HepG2 (cell line): ENCODE data around the gene SLC4A8. TPM values are rescaled to one million over a fixed set of nuclear protein-coding genes. Genes with fewer than 3 reads are reported as not detected.

Experiments
- EEA1 ChIP-seq: sonication (generic); formaldehyde crosslinking; IDR thresholded peaks from 2 replicates; pipeline ENCODE4 v1.5.1; 2020; ENCODE audit warnings: mild to moderate bottlenecking, missing genetic modification reagents, borderline replicate concordance
- KDM2A ChIP-seq: sonication (generic); formaldehyde crosslinking; IDR thresholded peaks from 2 replicates; pipeline ENCODE4 v1.4.0; 2020; ENCODE audit warnings: low read depth, missing genetic modification reagents, borderline replicate concordance
- MIXL1 ChIP-seq: IDR thresholded peaks from 2 replicates; pipeline ENCODE4 v1.6.1; 2016
- NFATC3 ChIP-seq: sonication (generic); formaldehyde crosslinking; IDR thresholded peaks from 2 replicates; pipeline ENCODE4 v1.5.1; 2020; ENCODE audit warnings: mild to moderate bottlenecking, missing genetic modification reagents
- NFKBIZ ChIP-seq: IDR thresholded peaks from 2 replicates; pipeline ENCODE4 v1.6.1; 2018; ENCODE audit warnings: missing genetic modification reagents, missing compliant biosample characterization
- POGZ ChIP-seq: sonication (generic); formaldehyde crosslinking; IDR thresholded peaks from 2 replicates; pipeline ENCODE4 v1.4.0; 2020; ENCODE audit warnings: mild to moderate bottlenecking, missing genetic modification reagents
- RARG ChIP-seq: sonication (generic); formaldehyde crosslinking; IDR thresholded peaks from 2 replicates; pipeline ENCODE4 v1.4.0; 2020; ENCODE audit warnings: low read depth, mild to moderate bottlenecking, missing genetic modification reagents
- SMC3 ChIP-seq: IDR thresholded peaks from 2 replicates; pipeline ENCODE4 v1.6.1; 2011; ENCODE audit warnings: low read length, improper control_type of control experiment
- STAG1 ChIP-seq: sonication (generic); formaldehyde crosslinking; IDR thresholded peaks from 2 replicates; pipeline ENCODE4 v1.4.0; 2020; ENCODE audit warnings: missing genetic modification reagents
- XRCC5 ChIP-seq: fragments of 200-400 bp; formaldehyde crosslinking; optimal IDR thresholded peaks from 2 replicates; pipeline ENCODE3; 2017; ENCODE audit warnings: mild to moderate bottlenecking, low read length
- ZBTB21 ChIP-seq: sonication (generic); formaldehyde crosslinking; IDR thresholded peaks from 2 replicates; pipeline ENCODE4 v1.4.0; 2020; ENCODE audit warnings: missing genetic modification reagents
- ZFP36L2 ChIP-seq: sonication (generic); formaldehyde crosslinking; IDR thresholded peaks from 2 replicates; pipeline ENCODE4 v1.4.0; 2020; ENCODE audit warnings: missing genetic modification reagents
- ZNF24 ChIP-seq: fragments of 450-650 bp; IDR thresholded peaks from 2 replicates; pipeline ENCODE4 v1.6.1; 2017; ENCODE audit warnings: antibody characterized with exemption, mild to moderate bottlenecking
- ZNF543 ChIP-seq: sonication (generic); formaldehyde crosslinking; IDR thresholded peaks from 2 replicates; pipeline ENCODE4 v1.4.0; 2020; ENCODE audit warnings: mild to moderate bottlenecking, missing genetic modification reagents
- ZNF788 ChIP-seq: sonication (generic); formaldehyde crosslinking; IDR thresholded peaks from 2 replicates; pipeline ENCODE4 v1.5.0; 2020; ENCODE audit warnings: mild to moderate bottlenecking, missing genetic modification reagents, borderline replicate concordance
- ZNF879 ChIP-seq: sonication (generic); formaldehyde crosslinking; IDR thresholded peaks from 2 replicates; pipeline ENCODE4 v1.8.1; 2023; ENCODE audit warnings: missing genetic modification reagents
- polyA plus RNA-seq, 8 experiments: library from polyadenylated mRNA; depleted of rRNA in 3 of 8; stranded (reverse) in 7 of 8; unstranded in 1 of 8; fragments of >200 nt; fragmentation: Illumina TruSeq in 4 of 8; extraction: Trizol in 4 of 8; gene quantifications; 2 replicates each; pipeline versions ENCODE4 v1.2.1 to v1.2.3, GENCODE V29; 2011 to 2016; ENCODE audit warnings: low read depth in 4 of 8, missing spikeins in 1 of 8, mixed read lengths in 1 of 8; ENCODE audit not compliant: insufficient read depth in 1 of 8
- total RNA-seq, 5 experiments: library from RNA; depleted of rRNA; stranded (reverse); fragments of >200 nt; fragmentation: Illumina TruSeq; extraction: Trizol; gene quantifications; 2 replicates each; pipeline ENCODE4 v1.2.3, GENCODE V29; 2016; ENCODE audit warnings: low read depth in 1 of 5
- TF ChIP-seq, protein P1 (sequence below): sonication (generic); formaldehyde crosslinking; IDR thresholded peaks from 2 replicates; pipeline ENCODE4 v1.4.0; 2020; ENCODE audit warnings: missing genetic modification reagents, borderline replicate concordance
- TF ChIP-seq, protein P2 (sequence below): sonication (generic); formaldehyde crosslinking; IDR thresholded peaks from 2 replicates; pipeline ENCODE4 v1.5.0; 2020; ENCODE audit warnings: mild to moderate bottlenecking, missing genetic modification reagents, moderate library complexity

Gene SLC4A8
- total and polyA plus RNA-seq, 2 of the 13 experiments (the other 11 are each of a cell fraction or from before 2014, with no cell fraction given), result under 0.01 to 0.07 TPM

DNA sequence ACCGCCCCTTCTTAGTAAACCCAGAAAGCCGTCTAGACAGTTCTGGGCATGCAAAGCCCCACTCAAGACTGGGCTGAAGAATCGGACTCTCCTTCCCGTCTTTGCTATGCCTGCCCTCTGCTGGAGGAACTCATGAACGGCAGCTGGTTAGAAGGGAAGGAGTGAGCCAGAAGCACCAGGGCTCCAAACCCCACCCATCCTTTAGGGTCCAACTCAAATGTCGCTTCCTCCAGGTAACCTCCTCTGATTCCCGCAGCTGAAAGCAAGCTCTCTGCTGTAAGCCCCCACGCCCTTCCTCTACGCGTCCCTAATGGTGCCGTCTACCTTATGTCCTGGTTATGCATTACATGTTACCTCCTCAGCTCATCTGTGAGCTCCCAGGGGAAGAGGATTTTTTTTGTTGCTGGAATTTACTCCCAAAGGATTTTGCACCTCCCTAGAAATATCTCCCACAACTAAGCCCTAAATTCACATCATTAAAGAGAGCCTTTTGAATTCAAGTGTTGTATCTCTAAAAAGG is 107.4 kb downstream of the SLC4A8 start (continued):
- TF ChIP-seq ZNF24 (no peak), SMC3 (peak; percentile 87), XRCC5 (peak; percentile 62), NFATC3 (CRISPR knock-in tag) (no peak), EEA1 (CRISPR knock-in tag) (no peak), RARG (CRISPR knock-in tag) (no peak), MIXL1 (CRISPR knock-in tag) (no peak), POGZ (CRISPR knock-in tag) (no peak), KDM2A (CRISPR knock-in tag) (peak; percentile 35; the same call in 1 of the 2 replicates), NFKBIZ (CRISPR knock-in tag) (no peak), ZNF788 (CRISPR knock-in tag) (no peak), ZFP36L2 (no peak), STAG1 (CRISPR knock-in tag) (peak; percentile 83), ZNF879 (no peak), ZBTB21 (CRISPR knock-in tag) (no peak), ZNF543 (CRISPR knock-in tag) (no peak)
- TF ChIP-seq, protein P1, sequence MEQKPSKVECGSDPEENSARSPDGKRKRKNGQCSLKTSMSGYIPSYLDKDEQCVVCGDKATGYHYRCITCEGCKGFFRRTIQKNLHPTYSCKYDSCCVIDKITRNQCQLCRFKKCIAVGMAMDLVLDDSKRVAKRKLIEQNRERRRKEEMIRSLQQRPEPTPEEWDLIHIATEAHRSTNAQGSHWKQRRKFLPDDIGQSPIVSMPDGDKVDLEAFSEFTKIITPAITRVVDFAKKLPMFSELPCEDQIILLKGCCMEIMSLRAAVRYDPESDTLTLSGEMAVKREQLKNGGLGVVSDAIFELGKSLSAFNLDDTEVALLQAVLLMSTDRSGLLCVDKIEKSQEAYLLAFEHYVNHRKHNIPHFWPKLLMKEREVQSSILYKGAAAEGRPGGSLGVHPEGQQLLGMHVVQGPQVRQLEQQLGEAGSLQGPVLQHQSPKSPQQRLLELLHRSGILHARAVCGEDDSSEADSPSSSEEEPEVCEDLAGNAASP (CRISPR knock-in tag), result no peak
- TF ChIP-seq, protein P2, sequence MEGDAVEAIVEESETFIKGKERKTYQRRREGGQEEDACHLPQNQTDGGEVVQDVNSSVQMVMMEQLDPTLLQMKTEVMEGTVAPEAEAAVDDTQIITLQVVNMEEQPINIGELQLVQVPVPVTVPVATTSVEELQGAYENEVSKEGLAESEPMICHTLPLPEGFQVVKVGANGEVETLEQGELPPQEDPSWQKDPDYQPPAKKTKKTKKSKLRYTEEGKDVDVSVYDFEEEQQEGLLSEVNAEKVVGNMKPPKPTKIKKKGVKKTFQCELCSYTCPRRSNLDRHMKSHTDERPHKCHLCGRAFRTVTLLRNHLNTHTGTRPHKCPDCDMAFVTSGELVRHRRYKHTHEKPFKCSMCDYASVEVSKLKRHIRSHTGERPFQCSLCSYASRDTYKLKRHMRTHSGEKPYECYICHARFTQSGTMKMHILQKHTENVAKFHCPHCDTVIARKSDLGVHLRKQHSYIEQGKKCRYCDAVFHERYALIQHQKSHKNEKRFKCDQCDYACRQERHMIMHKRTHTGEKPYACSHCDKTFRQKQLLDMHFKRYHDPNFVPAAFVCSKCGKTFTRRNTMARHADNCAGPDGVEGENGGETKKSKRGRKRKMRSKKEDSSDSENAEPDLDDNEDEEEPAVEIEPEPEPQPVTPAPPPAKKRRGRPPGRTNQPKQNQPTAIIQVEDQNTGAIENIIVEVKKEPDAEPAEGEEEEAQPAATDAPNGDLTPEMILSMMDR, result peak; percentile 91
- TF ChIP-seq, all 625 proteins: peak for 8
